GM08714 (cell line): ENCODE data around the gene MYO9B.

Experiments
- H3K4me3 ChIP-seq: fragments of 200-500 bp; sonication (Bioruptor generic); 2 replicates; pipeline ENCODE4 v1.5.1; 2014; ENCODE audit warnings: mild to moderate bottlenecking, low read length, inconsistent platforms
- ZNF274 ChIP-seq: IDR thresholded peaks from 2 replicates; pipeline ENCODE4 v1.6.1; 2012; ENCODE audit warnings: mild to moderate bottlenecking, low read depth, low read length

MYO9B gene

DNA sequence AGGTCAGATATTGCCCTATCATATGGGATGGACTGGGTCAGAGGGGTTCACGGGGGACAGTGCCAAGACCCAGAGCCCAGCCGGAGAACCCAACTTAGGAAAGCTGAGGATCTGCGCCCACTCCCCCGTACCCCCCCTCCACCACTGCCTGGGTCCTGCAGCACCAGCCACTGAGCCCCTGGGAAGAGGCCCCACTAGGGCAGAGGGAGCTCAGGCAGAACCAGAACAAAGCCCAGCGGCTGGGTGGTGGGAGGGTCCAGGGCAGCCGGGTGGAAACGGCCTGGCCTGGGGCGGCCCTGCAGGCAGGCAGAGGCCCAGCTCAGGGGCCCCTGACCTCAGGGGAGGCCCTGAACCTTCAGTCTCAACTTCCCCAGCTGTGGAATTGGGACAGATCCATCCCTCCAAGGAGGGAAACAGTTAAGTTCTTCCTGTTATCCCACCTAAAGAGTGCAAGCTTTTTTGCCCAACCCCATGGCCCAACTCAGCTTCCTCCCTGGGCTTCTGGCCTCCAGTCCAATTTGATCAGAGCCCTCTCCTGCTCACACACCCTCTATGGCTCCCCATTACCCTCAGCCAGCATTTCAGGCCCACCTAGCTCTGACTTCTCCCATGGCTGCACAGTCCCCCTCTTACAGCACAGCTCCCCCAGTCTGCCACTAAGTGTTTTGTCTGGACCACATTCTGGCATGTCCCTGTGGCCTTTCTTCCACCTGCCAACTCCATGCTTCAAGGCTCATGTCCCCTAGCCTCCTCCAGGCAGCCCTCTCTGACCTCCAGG, 167.0 kb downstream of the MYO9B start:
- no peak for TF ChIP-seq ZNF274

DNA sequence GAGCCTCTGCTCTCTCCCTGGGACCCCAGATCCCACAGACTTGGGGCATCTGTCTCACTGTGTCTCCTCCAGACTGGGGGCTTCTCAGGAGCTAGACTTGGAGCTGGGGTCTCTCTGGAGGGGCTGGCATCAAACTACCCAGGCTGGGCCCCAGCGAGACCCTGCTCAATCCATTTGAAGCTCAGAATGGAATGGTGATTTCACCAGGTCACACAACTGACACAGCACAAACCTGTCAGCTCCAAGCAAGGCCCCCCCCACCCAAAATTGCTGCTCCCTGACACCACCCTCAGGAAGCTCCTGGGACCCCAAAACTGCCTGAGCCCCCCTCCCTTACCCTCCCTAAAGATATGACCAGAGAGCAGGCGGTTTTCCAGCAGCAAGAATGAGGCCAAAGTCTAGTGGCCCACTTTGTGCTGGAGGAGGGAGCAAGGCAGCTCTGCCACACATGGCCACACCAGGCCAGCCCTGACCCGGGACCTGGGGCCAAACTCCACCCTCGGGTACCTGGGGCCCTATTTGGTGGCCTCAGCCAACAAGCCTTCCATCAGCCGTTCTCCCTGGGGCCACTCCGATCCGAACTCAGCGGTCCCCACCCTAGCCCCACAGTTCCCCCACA, 167.7 kb downstream of the MYO9B start:
- H3K4me3 ChIP-seq, result no peak overlapping the region; the same call in 1 of the 2 replicates
- TF ChIP-seq ZNF274, result no peak

More for the DNA sequence above, 167.0 kb downstream of the MYO9B start:
- no peak overlapping the region for H3K4me3 ChIP-seq

DNA sequence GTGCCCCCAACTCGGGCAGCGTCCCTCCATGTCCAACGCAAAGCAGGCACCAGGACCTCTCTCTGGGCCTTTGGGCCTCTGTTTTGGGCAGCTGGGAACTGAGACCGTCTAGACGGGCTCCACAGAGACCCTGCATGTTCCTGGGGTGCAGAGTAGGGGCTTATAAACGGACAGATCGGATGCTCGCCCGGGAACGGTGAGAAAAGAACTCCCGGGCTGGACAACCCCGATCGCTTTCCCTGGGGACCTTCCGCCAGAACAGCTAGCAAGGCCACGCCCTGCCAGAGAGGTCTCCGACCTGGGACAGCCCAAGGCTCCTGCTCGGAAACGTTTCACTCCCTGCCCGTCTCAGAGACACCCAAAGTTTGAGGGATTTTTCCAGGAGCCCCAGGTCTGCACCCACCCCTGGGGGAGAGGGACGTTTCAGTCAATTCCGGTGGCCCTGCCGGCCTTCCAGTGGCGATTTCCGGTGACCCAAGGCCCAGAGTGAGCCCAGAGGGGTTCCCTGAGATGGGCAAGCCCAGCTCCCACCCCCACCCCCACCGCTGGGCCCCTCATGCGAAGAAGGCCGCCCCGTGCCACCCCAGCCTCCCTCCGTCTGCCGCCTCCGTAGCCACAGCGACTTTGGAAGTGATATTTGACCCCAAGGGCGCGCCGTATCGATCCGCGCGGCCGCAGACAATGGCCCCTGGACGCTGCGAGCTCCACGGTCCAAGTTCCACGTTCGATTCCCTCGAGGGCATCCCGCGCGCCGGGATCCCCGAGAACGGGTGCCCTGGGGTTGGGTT, 168.4 kb downstream of the MYO9B start:
- peak overlapping the region; percentile 79 for H3K4me3 ChIP-seq
- TF ChIP-seq ZNF274, result no peak

GRCh38 chr19:17244618-17245534, 169.3 kb downstream of the MYO9B start:
- H3K4me3 ChIP-seq, result peak overlapping the region; percentile 79
- no peak for TF ChIP-seq ZNF274

GRCh38 chr19:17245535-17245984, 170.0 kb downstream of the MYO9B start, which contains the start of gene NR2F6:
TSS of gene NR2F6 (minus strand) at chr19:17245919. CDS start at chr19:17245220, 699 bp downstream.
- H3K4me3 ChIP-seq, result peak within 1 kb of the TSS; percentile 79
- TF ChIP-seq ZNF274, result no peak

DNA sequence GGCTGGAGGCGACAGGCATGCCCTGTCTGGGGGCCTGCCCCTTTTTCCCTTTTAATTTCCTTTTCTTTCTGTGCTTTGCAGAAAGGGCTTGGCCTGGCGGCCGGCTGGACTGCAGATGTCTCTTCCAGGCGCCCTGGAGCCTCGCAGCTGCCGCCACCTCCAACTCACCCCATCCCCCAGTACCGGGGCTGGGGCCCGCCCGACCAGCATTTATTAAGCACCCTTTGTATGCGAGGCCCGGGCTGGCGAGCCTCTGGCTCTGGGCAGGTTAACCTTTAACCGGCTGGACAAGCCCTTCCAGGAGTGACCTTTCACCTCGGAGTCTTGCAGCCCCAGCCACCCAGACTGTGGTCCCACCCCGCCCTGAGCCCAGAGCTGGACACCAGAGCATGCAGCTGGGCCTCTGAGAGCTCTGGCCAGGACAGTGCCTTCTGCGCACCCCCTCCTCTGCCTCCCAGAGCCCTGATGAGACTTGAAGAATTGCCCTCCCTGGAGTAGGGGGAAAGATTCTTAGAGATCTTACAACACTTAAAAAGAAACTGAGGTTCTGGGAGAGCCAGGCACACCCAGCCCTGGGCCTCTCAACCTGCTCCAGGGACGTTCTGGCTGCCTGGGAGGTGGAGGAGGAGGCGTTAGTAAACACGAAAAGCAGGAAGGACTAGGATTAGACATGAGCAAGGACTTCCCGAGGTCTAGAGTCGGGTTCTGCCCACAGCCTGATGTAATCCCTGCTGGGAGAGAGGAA, 171.3 kb downstream of the MYO9B start:
- H3K4me3 ChIP-seq, result peak overlapping the region; percentile 48; the same call in 1 of the 2 replicates
- no peak for TF ChIP-seq ZNF274

DNA sequence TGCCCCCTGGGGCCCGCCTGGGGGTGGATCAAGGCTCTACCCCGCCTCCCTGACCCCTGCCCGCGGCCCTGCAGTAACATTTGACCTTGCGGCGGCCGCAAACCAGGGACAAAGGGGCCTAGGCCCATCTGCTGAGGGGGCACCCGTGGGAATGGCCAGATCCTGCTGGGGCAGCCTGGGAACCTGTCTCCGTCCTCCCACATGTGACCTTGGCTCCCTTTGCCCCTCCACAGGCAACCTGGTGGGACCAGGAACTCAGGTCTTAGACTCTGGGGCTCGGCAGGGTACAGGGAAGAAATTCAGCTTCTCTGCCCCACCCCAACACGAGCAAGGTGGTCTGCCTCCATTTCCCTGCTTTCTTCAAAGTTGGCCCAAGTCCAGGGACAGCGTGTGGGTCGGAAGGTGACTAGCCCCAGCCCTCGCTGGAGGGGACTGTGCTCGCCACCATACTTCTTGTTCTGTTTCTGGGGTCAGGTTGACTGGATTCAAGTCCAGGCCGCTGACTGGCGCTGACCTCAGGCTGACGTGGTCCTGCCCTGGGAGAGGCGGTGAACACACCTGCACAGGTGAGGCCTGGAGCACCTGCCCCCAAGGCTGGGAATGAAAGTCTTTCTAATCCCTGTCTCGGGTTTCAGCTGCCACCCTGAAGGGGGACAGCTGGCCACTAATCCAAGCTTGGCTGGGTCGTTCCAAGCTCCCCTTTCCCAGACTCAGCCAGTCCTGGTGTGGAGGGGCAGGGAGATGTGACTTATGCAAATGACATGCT, 172.6 kb downstream of the MYO9B start:
- TF ChIP-seq ZNF274, result no peak
- no peak overlapping the region for H3K4me3 ChIP-seq

GRCh38 chr19:17249887-17250548, 174.4 kb downstream of the MYO9B start:
- no peak for TF ChIP-seq ZNF274
- no peak overlapping the region for H3K4me3 ChIP-seq

GRCh38 chr19:17254636-17255035, 179.1 kb downstream of the MYO9B start:
- TF ChIP-seq ZNF274, result no peak
- H3K4me3 ChIP-seq, result no peak overlapping the region

GRCh38 chr19:17255150-17255621, 179.6 kb downstream of the MYO9B start:
- no peak for TF ChIP-seq ZNF274
- no peak overlapping the region for H3K4me3 ChIP-seq

- no peak for TF ChIP-seq ZNF274
- H3K4me3 ChIP-seq, result no peak overlapping the region
These were observed 180.6 kb downstream of the MYO9B start for GRCh38 chr19:17256130-17256529.

- no peak overlapping the region for H3K4me3 ChIP-seq
- TF ChIP-seq ZNF274, result no peak
These were observed 183.7 kb downstream of the MYO9B start for GRCh38 chr19:17259118-17259780.
